Heart left ventricle (tissue), 16 donors: ENCODE data around the gene THSD4. TPM values are rescaled to one million over a fixed set of nuclear protein-coding genes. Genes with fewer than 3 reads are reported as not detected.

Source experiments
- ATAC-seq, 4 donors: fragments of 200-7000 bp; cut with Tn5 transposase; one replicate each; pipeline ENCODE4 v1.9.1; 2020 to 2022; ENCODE audit warnings: moderate library complexity in 4 of 4, mild to moderate bottlenecking in 3 of 4, moderate number of reproducible peaks in 1 of 4
- DNase-seq, 5 donors: peaks; one replicate each; pipeline ENCODE4 v3.0.0-alpha.2; 2020
- H3K27ac ChIP-seq, 12 donors: fragments of 200-600 bp; sonication (generic) in 4 of 12; one replicate each; pipeline versions ENCODE4 v1.5.0 to v1.8.0; 2016 to 2022; ENCODE audit warnings: mild to moderate bottlenecking in 2 of 12
- H3K27me3 ChIP-seq, 9 donors: fragments of 200-600 bp; sonication (generic) in 2 of 9; one replicate each; pipeline versions ENCODE4 v1.5.1 to v1.8.0; 2016 to 2022; ENCODE audit warnings: mild to moderate bottlenecking in 3 of 9
- H3K36me3 ChIP-seq, 9 donors: fragments of 200-600 bp; sonication (generic) in 2 of 9; one replicate each; pipeline versions ENCODE4 v1.5.0 to v1.8.0; 2018 to 2022; ENCODE audit warnings: mild to moderate bottlenecking in 2 of 9
- H3K4me1 ChIP-seq, 12 donors: fragments of 200-600 bp; sonication (generic) in 4 of 12; one replicate each; pipeline versions ENCODE4 v1.5.0 to v1.8.0; 2016 to 2022; ENCODE audit warnings: mild to moderate bottlenecking in 3 of 12
- H3K4me3 ChIP-seq, 12 donors: fragments of 200-600 bp; sonication (generic) in 4 of 12; one replicate each; pipeline versions ENCODE4 v1.5.0 to v1.8.0; 2017 to 2022; ENCODE audit warnings: mild to moderate bottlenecking in 9 of 12, moderate library complexity in 4 of 12
- H3K9me3 ChIP-seq, 12 donors: fragments of 200-600 bp; sonication (generic) in 4 of 12; one replicate each; pipeline versions ENCODE4 v1.5.0 to v1.8.0; 2016 to 2022; ENCODE audit warnings: mild to moderate bottlenecking in 1 of 12
- CTCF ChIP-seq, 12 donors: fragments of 200-600 bp; sonication (generic) in 4 of 12; IDR thresholded peaks; one replicate each; pipeline versions ENCODE4 v1.5.0 to v1.8.0; 2018 to 2022; ENCODE audit warnings: antibody characterized with exemption in 12 of 12, mild to moderate bottlenecking in 5 of 12
- POLR2A ChIP-seq, 2 donors: fragments of 450-650 bp; IDR thresholded peaks; one replicate each; pipeline ENCODE4 v1.6.1; 2017; ENCODE audit warnings: antibody characterized with exemption in 2 of 2, mild to moderate bottlenecking in 2 of 2, moderate library complexity in 2 of 2
- WGBS, 4 donors: extraction: QIAGEN DNeasy Blood & Tissue Kit in 2 of 4; methylation state at CpG; one replicate each; pipeline versions ENCODE4 v1.1.5 to v1.1.7; 2013 to 2018; 5-methylcytosine and 5-hydroxymethylcytosine counted together
- intact Hi-C, 10 donors: fragments of 100-400 bp; cut with DNase I; formaldehyde crosslinking; loops; one replicate each; pipeline versions ENCODE4 v1.11.1 to v1.14.2; 2022
- polyA plus RNA-seq, 2 donors: library from polyadenylated mRNA; stranded (reverse); fragments of 200-250 nt; gene quantifications; one replicate each; pipeline ENCODE4 v1.2.3, GENCODE V29; 2013
- total RNA-seq, 9 donors: library from RNA; depleted of rRNA in 2 of 9; stranded (reverse); fragments of >200 nt in 2 of 9; fragmentation: NEBNext Ultra II Directional in 3 of 9; extraction: Animal tissue kit (Norgen Biotek cat#: 25700) in 3 of 9; gene quantifications; one replicate each; pipeline versions ENCODE4 v1.1.0 to v1.2.4, GENCODE V29; 2016 to 2023
- donor health status: ischemic (EF 13 %, LVEDD 7.1; RV severe dilation, severe dysfunction).
- donor health status: healthy with polysubstance abuse.
- donor health status: DM: no; HTN: yes; CAD: no.
- donor health status: DM: no; HTN: no; CAD: no.
- donor health status: ischemic (EF 25% LVEDD 6.9; RV normal size, moderate dysfunction).
- donor health status: ischemic (EF 25% LVEDD 5.7; RV mildly dilated, moderate dysfunction).
- donor health status: healthy.
- donor health status: DM: yes; HTN: yes; CAD: no.
- donor health status: ischemic (EF 35%, LVEDD 5.7; RV mildly dilated, moderate dysfunction).
- donor health status: nonischemic (EF 11% LVEDD 7.7; RV severe dilation, severe dysfunction).
- donor health status: DM: yes; HTN: yes; CAD: no.
- donor health status: PGD.
- donor health status: ischemic (EF 29% LVEDD 5.4; RV normal size, mild dysfunction).
- donor health status: nonischemic (EF 23%, LVEDD 6.1; RV moderate dilation, normal function).

Gene THSD4
- total and polyA plus RNA-seq, 11 donors = 32.6 to 206 (median 93.2) TPM

DNA sequence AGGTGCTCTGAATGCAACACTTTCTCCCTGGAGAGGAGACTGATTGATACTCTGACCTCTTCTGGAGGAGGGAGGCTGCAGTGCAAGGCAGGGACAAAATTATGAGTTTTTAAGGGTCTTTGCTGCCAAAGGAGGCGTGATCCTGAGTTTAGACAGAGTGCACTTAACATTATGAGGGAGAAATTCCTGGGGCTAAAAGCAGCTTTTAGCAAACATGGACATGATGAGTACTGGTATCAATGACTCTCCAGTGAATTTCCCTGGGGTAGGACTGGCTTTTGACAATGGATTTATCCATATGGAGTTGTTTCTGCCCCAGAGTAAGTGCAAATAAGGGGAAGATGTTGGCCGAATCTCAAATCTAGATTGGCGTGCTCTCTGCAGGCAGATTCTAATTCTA is 133.1 kb downstream of the THSD4 start:
- ATAC-seq (no peak), DNase-seq (no peak)
- Histone ChIP-seq H3K9me3 (no peaks in the 10 kb centered on the region), H3K4me1 (peaks cover 0 to 40% (median 27%) of the 10 kb centered on the region in 12 donors), H3K27ac (no peak overlapping the region), H3K27me3 (no peaks in the 10 kb centered on the region), H3K4me3 (no peak overlapping the region), H3K36me3 (peaks cover 0 to 9% (median 0%) of the 10 kb centered on the region in 9 donors)
- no peak for TF ChIP-seq CTCF (IDR thresholded peaks at IDR 0.05)
- TF ChIP-seq POLR2A (IDR thresholded peaks at IDR 0.05) = no peak
- WGBS, 4 donors = 73 to 81% (median 78%) methylated on average over 3 of the region's 3 CpGs
- intact Hi-C loops = loop anchor here in 1 of 10 donors (10.0 kb wide), 1 partner anchor 134 kb away; the partner anchor contains the start of gene THSD4

DNA sequence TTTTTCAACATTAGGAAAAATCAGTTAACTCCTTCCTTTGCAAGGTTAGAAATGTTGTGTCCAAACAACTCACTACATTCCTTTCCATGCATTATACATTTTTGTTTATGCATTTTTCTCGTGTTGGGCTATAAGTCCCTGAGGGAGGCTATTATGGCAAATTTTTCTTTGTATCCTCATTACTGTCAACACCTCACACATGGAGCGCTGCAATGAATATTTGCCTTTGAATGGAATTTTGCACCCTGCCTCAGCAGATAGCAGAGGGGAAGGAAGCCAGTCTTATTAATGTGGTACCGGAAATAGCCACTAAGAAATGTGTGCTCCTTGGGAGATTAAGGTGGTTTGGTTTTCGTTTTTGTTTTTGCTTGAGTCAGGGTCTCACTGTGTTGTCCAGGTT is 134.7 kb downstream of the THSD4 start:
- ATAC-seq (no peak), DNase-seq (no peak)
- H3K36me3 ChIP-seq = no peaks in the 10 kb centered on the region
- intact Hi-C loops = loop anchor here in 3 of 10 donors (5.0 to 10.0 kb wide), 2 partner anchors 133 to 135 kb away; partner anchors contain the start of gene THSD4 (in 3 of the 3)
- 18 to 23% (median 19%) methylated on average over 4 of the region's 4 CpGs for WGBS, 4 donors
- no peaks in the 10 kb centered on the region for H3K9me3 ChIP-seq
- H3K27ac ChIP-seq = peak overlapping the region in 9 of 12 donors; percentile 17 to 76 (median 65)
- H3K27me3 ChIP-seq = no peaks in the 10 kb centered on the region
- no peak overlapping the region for H3K4me3 ChIP-seq
- TF ChIP-seq POLR2A (IDR thresholded peaks at IDR 0.05) (no peak), CTCF (IDR thresholded peaks at IDR 0.05) (no peak)
- peaks cover 0 to 54% (median 33%) of the 10 kb centered on the region in 12 donors for H3K4me1 ChIP-seq

GRCh38 chr15:71250936-71251583 is 135.8 kb downstream of the THSD4 start:
- Histone ChIP-seq H3K4me3 (no peak overlapping the region), H3K36me3 (no peaks in the 10 kb centered on the region), H3K27me3 (no peaks in the 10 kb centered on the region), H3K4me1 (peaks cover 0 to 50% (median 32%) of the 10 kb centered on the region in 12 donors), H3K27ac (peak overlapping the region; percentile 28 to 76 (median 64)), H3K9me3 (no peaks in the 10 kb centered on the region)
- no peak for DNase-seq
- TF ChIP-seq POLR2A (IDR thresholded peaks at IDR 0.05) = no peak
- TF ChIP-seq CTCF (IDR thresholded peaks at IDR 0.05) = no peak
- intact Hi-C loops = loop anchor here in 2 of 10 donors (5.0 to 10.0 kb wide), 2 partner anchors 134 to 136 kb away; partner anchors contain the start of gene THSD4 (in 2 of the 2)
- ATAC-seq = no peak
- WGBS, 4 donors = 66 to 73% (median 70%) methylated on average over 2 of the region's 2 CpGs

DNA sequence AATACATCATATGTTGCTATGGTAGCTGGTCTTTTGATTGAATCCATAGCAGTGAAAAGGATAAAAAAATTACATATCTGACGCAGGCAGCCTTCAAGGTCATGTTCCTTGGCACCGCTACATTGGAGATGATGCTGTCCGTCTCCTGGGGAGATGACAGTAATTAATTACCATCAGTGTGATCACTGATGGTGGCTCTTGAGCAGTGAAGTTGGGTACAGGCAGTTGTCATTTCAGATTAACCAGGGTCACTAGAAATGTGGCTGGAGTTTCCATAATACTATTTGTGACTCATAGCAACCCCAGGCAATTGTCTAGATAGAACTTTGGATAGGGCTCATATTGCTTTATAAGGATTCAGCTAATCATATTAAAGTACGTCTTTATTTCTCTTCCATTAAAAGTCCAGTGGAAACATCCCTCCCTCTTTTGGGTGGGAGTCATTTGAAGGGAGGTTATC is 136.3 kb downstream of the THSD4 start:
- Histone ChIP-seq H3K27ac (peak overlapping the region; percentile 28 to 76 (median 64)), H3K9me3 (no peaks in the 10 kb centered on the region), H3K4me1 (peaks cover 0 to 50% (median 32%) of the 10 kb centered on the region in 12 donors), H3K36me3 (peaks cover 0 to under 1% (median 0%) of the 10 kb centered on the region in 9 donors), H3K27me3 (no peaks in the 10 kb centered on the region), H3K4me3 (no peak overlapping the region)
- 38 to 56% (median 50%) methylated on average over 4 of the region's 4 CpGs for WGBS, 4 donors
- peak; percentile 29 to 75 (median 60) for ATAC-seq
- TF ChIP-seq POLR2A (IDR thresholded peaks at IDR 0.05) (no peak), CTCF (IDR thresholded peaks at IDR 0.05) (no peak)
- intact Hi-C loops = loop anchor here in 2 of 10 donors (5.0 to 10.0 kb wide), 2 partner anchors 134 to 137 kb away; partner anchors contain the start of gene THSD4 (in 2 of the 2)
- DNase-seq = no peak
